ENCODE data around the gene TRIM41.
"Not testable (repeated sequence)": the region's sequence is repeated elsewhere in the genome, so short reads cannot be mapped to it uniquely, and the experiment has no call there.

TRIM41 gene

DNA sequence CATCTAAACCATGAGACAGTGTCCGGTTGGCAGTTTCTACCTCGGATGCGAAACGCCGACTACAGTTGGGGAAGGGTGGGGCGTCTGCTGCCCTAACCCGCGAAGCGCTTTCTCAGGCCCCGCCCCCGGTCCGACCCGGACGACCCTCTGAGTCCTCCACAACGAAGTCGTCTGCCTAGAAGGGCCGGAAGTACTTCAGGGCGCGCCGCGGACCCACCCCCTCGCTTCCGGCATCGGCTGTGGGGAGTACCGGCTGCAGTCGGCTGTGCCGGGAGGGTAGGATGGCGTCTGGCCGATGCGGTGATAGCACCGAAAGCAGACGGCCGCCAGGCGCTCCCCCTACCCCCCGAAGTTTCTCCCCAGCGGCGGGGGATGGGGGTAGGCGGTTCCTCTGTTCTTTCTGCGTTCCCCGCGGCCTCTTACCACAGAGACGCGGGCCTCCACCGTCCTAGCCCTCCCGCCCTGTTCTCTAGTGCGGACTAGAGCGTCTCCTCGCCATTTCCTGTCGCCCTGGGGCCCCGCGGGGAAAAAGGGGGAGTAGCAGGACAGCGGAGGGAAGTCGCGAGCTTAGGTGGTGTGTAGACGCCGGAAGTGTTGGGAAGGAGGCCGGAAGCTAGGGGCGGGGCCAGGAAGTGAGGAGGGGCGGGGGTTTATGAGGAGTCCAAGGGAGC is at the start of gene TRIM41:
Gene TRIM41 (plus strand): TSS at position 224 of the 671 bp plus-strand sequence. CDS start 719 bp downstream, outside the sequence.
- DNase-seq (ENCODE audit: extremely low spot score, insufficient read length, low read depth) (no peak), FAIRE-seq (peak; percentile 94)

DNA sequence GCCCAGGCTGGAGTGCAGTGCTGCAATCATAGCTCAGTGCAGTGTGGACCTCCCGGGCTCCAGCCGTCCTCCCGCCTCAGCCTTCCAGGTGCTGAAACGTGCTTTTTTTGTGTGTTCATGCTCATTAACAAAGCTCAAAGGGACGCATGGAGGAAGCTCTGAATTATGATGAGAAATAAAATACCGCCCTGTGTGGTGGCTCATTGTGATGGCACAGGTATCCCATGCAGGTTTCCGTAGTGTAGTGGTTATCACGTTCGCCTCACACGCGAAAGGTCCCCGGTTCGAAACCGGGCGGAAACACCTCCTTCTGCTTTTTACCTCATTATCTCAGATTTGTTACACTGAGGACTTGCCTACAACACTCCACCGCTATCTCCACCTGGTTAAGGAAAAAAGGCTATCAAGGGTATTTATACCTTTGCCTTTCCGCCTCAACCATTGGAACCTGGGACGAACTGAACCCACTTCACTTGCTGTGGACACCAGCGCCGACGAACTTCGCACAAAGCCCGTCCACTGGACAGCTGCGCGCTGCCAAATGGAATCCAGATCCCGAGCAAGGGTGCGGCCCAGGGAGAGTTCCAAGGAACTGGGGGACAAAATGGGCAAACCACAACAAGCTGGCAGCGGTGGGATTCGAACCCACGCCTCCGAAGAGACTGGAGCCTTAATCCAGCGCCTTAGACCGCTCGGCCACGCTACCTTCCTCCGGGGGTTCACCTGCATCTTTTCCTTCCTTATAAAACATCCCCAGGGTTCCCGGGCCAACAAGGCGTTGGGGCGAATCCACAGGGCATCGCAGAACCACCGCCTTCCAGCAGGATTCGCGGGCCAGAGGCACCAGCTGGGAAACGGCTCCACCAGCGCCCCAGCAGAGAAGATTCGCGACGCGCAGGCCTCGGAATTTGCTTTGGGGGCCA is 49.4 kb upstream of the TRIM41 start:
- DNase-seq (ENCODE audit: extremely low spot score, insufficient read length, low read depth), result no peak
- peak; percentile 79 for FAIRE-seq

DNA sequence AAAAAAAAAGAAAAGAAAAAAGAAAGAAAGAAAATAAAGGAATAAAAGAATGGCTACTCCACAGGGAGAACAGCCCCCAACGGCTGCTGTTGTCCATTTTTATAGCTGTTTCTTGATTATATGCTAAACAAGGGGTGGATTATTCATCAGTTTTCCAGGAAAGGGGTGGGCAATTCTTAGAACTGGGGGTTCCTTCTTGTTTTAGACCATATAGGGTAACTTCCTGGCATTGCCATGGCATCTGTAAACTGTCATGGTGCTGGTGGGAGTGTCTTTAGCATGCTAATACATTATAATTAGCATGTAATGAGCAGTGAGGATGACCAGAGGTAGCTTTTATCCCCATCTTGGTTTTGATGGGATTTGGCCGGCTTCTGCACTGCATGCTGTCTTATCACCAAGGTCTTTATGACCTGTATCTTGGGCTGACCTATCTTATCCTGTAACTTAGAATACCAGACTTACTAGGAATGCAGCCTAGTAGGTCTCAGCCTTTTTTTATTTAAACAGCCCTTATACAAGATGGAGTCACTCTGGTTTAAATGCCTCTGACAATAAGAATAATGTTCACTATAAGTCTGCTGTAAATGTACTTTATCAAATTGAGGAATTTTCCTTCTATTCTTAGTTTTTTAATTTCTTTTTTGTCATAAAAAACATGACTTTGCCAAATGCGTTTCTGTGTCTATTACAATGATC is 46.7 kb upstream of the TRIM41 start:
- FAIRE-seq (no peak), DNase-seq (ENCODE audit: extremely low spot score, insufficient read length, low read depth) (no peak)

DNA sequence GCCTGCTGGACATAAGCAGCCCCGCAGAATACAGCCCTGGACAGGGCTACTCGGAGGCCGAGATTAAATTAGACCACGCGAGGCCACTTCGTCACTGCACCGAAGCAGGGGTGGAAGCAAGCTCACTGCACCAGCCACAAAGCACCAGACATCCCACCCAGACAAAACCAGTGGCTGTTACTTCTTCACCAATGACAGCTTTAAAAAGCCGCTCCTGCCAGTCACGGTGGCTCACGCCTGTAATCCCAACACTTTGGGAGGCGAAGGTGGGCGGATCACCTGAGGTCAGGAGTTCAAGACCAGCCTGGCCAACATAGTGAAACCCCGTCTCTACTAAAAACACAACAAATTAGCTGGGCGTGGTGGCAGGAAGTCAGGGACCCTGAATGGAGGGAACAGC is 45.5 kb upstream of the TRIM41 start:
- FAIRE-seq, result not testable (repeated sequence)

DNA sequence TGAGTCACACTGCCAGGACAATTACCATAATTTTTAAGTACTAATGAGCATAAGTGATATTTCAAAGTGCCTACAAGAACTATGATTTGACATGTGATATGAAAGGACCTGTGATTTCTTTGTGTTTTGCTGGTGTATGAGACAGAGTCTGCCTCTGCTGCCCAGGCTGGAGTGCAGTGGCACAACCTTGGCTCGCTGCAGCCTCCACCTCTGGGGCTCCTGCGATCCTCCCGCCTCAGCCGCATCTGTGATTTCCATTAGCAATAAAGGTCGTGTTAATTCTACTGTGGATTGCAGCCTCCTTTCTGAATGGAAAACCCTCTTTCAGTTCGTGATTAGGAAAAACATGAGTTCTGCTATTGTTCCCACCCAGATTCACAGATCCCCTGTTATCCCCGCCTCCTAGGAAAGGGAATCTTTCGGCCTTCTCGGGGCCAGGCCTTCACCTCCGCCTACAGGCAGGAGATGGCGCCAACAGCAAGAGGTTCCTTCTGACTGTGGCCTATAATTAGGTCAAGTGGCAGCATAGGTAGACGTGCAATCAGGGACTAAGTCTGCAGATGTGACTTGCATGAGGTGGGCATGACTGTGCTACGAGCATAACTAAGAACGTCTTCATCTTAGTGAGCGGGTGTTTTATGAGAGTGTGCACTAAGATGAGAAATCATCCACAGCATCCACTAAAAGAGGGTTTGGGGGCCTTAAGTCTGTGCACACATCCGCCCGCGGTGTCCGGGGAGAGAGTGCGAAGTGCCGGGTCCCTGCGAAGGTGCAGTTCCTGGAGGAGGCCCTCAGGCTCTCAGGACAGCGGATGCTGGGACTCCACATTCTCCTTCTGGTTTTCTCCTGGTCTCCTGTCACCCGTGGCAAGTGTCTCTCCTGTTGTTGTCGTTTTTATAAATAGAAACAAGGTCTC is 41.2 kb upstream of the TRIM41 start:
- DNase-seq (ENCODE audit: extremely low spot score, insufficient read length, low read depth), result no peak
- FAIRE-seq, result peak; percentile 86

More for the DNA sequence above, 45.5 kb upstream of the TRIM41 start:
- not testable (repeated sequence) for DNase-seq (ENCODE audit: extremely low spot score, insufficient read length, low read depth)

DNA sequence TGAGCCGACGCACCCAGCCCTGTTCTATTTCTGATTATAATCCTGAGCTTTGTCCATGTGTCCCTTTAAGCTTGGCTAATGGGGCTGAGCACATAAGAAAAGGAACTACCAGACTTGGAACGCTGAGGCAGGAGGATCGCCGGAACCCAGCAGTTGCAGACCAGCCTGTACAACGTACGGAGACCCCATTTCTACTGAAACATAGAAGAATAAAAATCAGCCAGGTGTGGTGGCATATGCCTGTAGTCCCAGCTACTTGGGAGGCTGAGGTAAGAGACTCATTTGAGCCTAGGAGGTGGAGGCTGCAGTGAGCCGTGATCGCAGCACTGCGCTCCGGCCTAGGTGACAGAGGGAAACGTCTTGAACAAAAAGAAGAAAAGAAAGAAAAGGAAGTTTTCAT is 40.4 kb upstream of the TRIM41 start:
- no peak for DNase-seq (ENCODE audit: extremely low spot score, insufficient read length, low read depth)
- FAIRE-seq, result no peak

DNA sequence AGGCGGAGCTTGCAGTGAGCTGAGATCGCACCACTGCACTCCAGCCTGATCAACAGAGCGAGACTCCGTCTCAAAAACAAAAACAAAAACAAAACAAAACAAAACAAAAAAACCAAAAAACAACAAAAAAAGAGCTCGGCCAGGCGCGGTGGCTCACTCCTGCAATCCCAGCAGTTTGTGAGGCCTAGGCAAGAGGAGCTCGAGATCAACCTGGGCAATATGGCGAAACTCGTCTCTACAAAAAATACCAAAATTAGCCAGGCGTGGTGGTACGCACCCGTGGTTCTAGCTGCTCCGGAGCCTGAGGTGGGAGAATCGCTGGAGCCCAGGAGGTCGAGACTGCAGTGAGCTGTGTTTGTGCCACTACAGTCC is 38.2 kb upstream of the TRIM41 start:
- DNase-seq (ENCODE audit: extremely low spot score, insufficient read length, low read depth), result no peak
- no peak for FAIRE-seq

DNA sequence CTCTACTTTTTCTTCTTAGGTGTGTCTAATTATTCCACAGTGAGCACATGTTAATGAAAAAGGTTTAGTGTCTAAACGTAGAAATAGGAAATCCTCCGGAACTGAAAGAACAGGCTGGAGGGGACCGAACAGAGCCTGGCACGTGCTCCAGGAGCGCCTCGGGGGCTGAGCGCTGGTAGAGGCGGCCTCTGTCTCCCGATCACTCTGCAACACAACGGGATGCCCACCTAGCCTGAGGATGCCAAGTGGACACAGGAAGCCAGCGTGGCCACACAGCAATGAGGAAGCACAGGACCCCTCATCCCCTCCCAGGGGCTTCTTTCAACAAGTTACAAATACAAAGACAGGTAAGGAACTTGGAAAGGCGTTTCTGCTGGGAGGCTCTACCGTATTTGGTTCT is 37.5 kb upstream of the TRIM41 start:
- no peak for DNase-seq (ENCODE audit: extremely low spot score, insufficient read length, low read depth)
- no peak for FAIRE-seq

DNA sequence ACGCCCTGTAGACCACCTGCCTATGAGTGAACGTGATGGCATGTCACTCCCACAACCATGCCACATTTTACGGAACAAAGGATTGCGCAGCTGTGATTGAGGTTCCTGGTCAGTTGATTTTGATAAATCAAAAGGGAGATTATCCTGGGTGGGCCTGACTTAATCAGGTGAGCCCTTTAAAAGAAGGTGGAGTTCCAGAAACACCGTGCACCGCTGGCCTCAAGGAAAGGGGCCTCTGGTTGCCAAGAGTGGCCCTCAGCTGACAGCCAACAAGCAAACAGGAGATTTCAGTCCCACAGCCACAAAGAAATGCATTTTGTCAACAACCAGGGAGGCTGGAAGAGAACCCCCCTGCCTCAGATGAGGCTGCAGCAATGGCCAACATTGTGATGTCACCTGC is 37.1 kb upstream of the TRIM41 start:
- DNase-seq (ENCODE audit: extremely low spot score, insufficient read length, low read depth) (no peak), FAIRE-seq (no peak)

DNA sequence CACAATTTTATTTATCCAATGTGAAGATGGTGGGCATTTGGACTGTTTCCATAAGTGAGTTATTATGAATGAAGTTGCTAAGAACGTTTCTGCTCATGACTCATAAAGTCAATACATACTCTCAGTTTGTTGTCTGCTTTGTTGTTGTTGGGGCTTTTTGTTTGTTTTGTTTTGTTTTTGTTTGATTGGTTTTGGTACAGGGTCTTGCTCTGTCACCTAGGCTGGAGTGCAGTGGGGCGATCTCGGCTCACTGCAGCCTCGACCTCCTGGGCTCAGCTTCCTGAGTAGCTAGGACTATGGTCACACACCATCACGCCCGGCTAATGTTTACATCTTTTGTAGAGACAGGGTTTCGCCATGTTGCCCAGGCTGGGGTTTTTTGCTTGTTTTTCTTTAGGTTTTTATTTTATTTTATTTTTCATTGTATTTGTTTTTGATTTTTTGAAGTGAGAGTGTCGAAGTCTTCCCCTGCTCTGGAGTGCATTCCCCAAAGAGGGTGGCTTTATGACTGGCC is 36.0 kb upstream of the TRIM41 start:
- no peak for DNase-seq (ENCODE audit: extremely low spot score, insufficient read length, low read depth)
- FAIRE-seq, result no peak

DNA sequence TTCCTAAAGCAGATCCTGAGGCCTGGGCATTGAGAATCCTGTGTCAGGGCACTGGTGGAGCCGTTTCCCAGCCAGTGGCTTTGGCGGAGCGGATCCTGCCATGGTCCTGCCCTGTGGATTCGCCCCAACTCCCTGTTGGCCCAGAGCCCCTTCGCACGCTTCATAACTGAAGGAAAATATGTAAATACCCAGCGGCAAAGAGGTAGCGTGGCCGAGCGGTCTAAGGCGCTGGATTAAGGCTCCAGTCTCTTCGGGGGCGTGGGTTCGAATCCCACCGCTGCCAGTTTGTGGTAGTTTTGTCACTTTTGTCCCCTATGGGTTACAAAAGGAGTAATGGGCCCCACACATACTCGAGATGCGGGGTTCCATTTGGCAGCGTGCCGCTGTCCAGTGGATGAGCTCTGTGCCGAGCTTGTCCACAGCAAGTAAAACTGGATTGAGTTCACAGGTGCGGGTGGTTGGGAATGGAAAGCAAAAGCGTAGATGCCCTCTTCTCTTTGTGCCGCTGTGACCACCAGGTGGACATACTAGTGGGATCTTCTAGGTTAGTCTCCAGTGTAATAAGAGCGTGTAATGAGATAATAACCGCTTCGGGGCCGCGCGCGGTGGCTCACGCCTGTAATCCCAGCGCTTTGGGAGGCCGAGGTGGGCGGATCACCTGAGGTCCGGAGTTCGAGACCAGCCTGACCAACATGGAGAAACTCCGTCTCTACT is 35.4 kb upstream of the TRIM41 start:
- DNase-seq (ENCODE audit: extremely low spot score, insufficient read length, low read depth) (no peak), FAIRE-seq (no peak)

DNA sequence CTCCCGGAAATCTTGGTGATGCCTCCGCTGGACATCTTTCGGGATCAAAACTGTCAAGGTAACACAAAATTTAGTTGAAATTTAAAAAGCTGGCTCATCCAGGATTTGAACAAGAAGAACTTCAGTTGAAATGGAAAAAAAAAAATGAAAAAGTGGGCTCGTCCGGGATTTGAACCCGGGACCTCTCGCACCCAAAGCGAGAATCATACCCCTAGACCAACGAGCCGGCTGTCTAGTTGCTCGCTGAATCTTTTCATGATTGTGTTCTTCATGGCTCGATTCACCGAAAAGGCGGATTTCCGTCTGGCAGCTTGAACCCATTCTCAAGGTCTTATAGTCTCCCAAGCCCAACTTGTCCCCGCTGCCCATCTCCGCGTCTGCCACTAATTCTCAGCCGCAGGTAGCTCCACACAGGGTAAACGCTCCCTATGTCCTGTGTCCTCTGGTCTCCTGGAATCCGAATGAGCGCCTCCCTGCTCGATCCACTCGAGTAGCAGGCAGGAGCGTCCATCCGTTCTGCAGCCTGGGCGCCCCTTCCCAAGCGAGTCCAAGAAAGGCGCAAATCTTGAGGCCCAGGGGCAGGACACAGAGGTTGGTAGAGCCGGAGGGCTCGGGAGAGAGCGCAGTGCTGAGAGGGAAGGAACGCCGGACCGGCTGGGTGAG is 34.2 kb upstream of the TRIM41 start:
- FAIRE-seq (peak; percentile 83), DNase-seq (ENCODE audit: extremely low spot score, insufficient read length, low read depth) (no peak)

DNA sequence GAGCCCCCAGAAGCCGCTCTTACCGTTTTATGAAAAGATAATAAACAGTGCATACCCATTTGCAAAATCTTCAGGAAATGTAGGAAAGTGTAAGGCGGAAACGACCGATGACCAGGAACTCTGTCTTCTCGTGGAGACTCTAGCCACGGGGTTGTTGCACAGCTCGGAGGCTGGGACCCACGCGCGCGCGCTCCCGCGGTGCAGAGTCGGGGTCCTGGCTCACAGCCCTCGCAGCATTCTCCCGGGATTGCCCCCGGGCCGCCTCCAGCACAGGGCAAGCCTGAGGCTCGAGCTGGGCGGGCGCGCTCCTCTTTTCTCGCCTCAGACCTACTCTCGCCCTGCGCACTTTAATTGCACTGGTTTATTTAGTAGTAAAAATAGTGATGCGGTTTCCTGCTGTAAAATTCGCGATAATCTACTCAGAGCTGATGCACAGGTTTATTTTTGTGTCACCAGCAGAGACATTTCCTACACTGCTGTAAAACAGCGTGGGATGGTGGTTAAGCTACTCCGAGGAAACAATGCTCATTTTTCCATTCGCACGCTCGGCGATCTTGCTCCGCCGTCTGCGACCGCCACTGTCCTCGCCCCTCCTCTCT is 33.6 kb upstream of the TRIM41 start:
- FAIRE-seq, result peak; percentile 48
- no peak for DNase-seq (ENCODE audit: extremely low spot score, insufficient read length, low read depth)

DNA sequence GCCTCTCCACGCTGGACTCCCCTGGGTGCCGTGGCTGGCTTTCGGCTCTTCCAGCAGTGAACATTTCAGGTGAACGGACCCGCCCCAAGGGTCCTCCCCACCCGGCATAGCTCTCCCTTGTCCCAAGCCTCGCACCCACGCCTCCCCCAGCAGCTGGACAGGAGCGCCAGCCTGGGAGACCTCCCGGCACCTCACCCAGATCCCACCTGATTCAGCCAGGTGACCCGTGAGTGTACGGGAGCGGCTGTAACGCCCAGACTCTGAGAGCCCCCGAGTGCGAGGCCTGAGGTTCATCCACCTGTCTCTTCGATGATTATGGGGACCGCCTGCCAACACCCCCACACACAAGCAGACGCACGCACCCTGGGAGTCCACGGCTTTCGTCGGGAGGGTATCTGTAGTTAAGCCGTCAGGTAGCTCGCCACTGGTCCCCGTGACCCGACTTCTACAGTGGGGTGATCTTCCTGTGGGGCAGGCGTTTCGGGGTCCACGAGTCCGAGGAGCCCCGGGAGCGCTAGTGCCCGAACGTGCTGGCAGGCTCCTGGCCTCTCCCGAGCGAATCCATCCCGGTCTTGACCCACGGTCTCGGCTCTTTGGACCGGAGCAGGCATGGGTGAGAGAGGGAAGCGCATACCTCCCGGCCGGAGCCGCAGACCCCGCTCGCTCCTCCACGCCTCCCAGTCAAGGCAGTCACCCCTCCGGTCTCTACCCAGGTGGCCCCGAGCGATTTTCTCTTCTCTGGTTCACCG is 32.9 kb upstream of the TRIM41 start:
- DNase-seq (ENCODE audit: extremely low spot score, insufficient read length, low read depth) (no peak), FAIRE-seq (no peak)

DNA sequence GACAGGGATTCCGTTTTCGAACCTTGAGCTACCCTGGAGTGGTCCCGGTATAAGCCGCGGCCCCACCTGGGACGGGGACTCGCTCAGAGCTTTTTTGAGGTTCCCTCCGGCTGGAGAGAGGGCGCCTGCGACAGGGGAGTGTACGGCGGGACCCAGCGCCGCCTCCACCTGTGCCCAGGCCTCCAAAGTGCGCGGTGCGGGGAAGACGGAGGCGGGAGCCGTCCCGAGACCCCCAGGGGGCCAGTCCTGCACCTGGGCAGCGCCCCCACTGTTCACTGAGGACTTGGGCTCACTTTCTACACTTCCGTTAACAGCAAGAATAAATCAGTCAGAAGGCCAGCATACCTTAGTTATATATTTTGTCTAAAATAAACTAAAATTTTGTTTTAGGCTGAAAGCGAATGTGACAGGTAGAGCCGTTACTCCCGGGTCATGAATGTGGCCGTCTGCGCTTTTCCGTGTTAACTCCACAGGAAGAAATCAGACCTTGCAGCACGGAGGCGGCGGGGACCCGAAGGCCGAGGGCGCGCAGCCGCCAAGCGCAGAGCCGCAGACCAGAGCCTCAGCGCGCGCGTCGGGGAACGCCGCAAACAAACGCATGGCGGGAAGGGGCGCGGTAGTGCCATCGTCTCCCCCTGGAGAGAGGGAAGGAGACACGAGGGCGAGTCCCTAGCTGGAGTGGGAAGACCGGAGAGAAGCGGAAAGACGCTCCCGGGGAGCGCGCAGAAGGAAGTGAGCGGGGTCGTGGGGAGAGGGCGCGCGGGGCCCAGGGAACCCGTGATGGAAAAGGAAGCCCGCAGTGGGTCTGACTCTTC is 32.2 kb upstream of the TRIM41 start:
- DNase-seq (ENCODE audit: extremely low spot score, insufficient read length, low read depth), result no peak
- FAIRE-seq, result no peak

DNA sequence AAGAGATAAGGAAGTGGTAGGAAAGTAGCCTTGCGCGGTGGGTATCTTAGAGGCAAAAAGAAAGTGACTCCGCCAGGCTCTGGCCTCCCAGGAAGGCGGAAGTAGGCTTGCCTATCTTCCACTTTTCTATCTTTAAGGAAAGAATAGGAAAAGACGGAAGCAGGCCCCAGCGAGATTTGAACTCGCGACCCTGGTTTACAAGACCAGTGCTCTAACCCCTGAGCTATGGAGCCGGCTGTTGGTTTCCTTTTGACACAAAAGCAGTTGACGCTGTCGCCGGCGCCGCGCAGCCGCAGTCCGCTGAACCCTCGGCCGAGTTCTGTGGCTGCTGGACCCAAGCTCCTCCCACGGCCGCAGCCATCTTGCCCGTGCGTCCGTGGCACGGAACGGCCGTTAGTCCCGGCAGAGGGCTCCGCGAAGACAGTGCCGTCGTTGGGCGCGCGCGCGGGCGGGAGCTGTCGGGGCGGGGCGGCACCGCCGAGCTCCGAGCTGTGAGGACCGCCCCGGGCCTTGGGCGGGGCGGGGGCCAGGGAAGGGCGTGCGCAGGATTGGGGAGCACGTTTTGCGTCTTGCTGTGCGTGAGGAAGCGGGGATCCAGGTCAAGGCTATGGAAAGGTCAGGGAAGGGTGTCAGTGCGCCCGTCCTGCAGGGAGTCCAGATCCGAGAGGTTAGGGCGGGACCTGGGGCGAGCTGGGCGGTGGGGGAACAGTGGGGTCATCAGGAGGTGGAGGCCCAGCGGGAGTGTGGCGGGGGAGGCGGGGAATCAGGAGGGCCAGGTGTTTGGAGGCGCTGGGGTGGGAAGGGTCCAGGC is 31.4 kb upstream of the TRIM41 start:
- peak; percentile 69 for DNase-seq (ENCODE audit: extremely low spot score, insufficient read length, low read depth)
- peak; percentile 88 for FAIRE-seq
